GM23338 (cell line): ENCODE results near the gene SSTR5. TPM values are rescaled to one million over a fixed set of nuclear protein-coding genes. Genes with fewer than 3 reads are reported as not detected.

ENCODE experiments used
- ATAC-seq: fragments of 200-7000 bp; cut with Tn5 transposase; 3 replicates; pipeline ENCODE4 v1.9.1; 2020
- DNase-seq: peaks from one replicate; pipeline ENCODE4 v3.0.0-alpha.2; 2015; ENCODE audit warnings: low spot score
- H2AFZ ChIP-seq: fragments of 200-600 bp; sonication (generic); 2 replicates; pipeline ENCODE4 v1.8.0; 2016; ENCODE audit warnings: antibody characterized with exemption, mild to moderate bottlenecking, moderate library complexity
- H3F3A ChIP-seq: fragments of 200-600 bp; sonication (generic); replicated peaks from 2 replicates; pipeline ENCODE4 v1.8.0; 2017; ENCODE audit warnings: antibody characterized with exemption, mixed run types, low read depth
- H3K27ac ChIP-seq: fragments of 200-600 bp; sonication (generic); 2 replicates; pipeline ENCODE4 v1.6.1; 2016; ENCODE audit warnings: low read depth
- H3K27me3 ChIP-seq: fragments of 200-600 bp; sonication (generic); 2 replicates; pipeline ENCODE4 v1.8.0; 2016; ENCODE audit warnings: mild to moderate bottlenecking, mixed run types, moderate library complexity; ENCODE audit not compliant: insufficient read depth
- H3K36me3 ChIP-seq: fragments of 200-600 bp; sonication (generic); 2 replicates; pipeline ENCODE4 v1.8.0; 2016; ENCODE audit warnings: mild to moderate bottlenecking; ENCODE audit not compliant: insufficient read depth
- H3K4me1 ChIP-seq: fragments of 200-600 bp; sonication (generic); 2 replicates; pipeline ENCODE4 v1.8.0; 2016; ENCODE audit warnings: mild to moderate bottlenecking, moderate library complexity; ENCODE audit not compliant: insufficient read depth
- H3K4me2 ChIP-seq: fragments of 200-600 bp; sonication (generic); 2 replicates; pipeline ENCODE4 v1.7.1; 2017; ENCODE audit warnings: mixed run types
- H3K4me3 ChIP-seq: fragments of 200-600 bp; sonication (generic); 2 replicates; pipeline ENCODE4 v1.6.1; 2016; ENCODE audit warnings: mixed run types
- H3K79me2 ChIP-seq: fragments of 200-600 bp; sonication (generic); replicated peaks from 2 replicates; pipeline ENCODE4 v1.8.0; 2017; ENCODE audit warnings: mild to moderate bottlenecking; ENCODE audit not compliant: insufficient read depth
- H3K9me2 ChIP-seq: fragments of 200-600 bp; sonication (generic); 2 replicates; pipeline ENCODE4 v1.8.0; 2017; ENCODE audit not compliant: insufficient read depth
- H4K20me1 ChIP-seq: fragments of 200-600 bp; sonication (generic); replicated peaks from 2 replicates; pipeline ENCODE4 v1.8.0; 2017; ENCODE audit warnings: mild to moderate bottlenecking; ENCODE audit not compliant: insufficient read depth
- H3K27ac Mint-ChIP-seq: 2 replicates; pipeline ENCODE4 v1.8.0; 2020; ENCODE audit warnings: inconsistent platforms, mild to moderate bottlenecking, moderate library complexity, mixed read lengths
- H3K27me3 Mint-ChIP-seq: 3 replicates; pipeline ENCODE4 v1.8.0; 2022; ENCODE audit warnings: low read depth, mild to moderate bottlenecking, moderate library complexity, mixed read lengths, inconsistent platforms; ENCODE audit not compliant: insufficient read depth, poor library complexity
- H3K36me3 Mint-ChIP-seq: 3 replicates; pipeline ENCODE4 v1.8.0; 2021; ENCODE audit warnings: low read depth, mild to moderate bottlenecking, inconsistent platforms, moderate library complexity, mixed read lengths
- H3K4me1 Mint-ChIP-seq: 3 replicates; pipeline ENCODE4 v1.8.0; 2020; ENCODE audit warnings: mild to moderate bottlenecking, inconsistent platforms, mixed read lengths
- H3K4me3 Mint-ChIP-seq: 3 replicates; pipeline ENCODE4 v1.8.0; 2021; ENCODE audit warnings: moderate library complexity, mild to moderate bottlenecking, inconsistent platforms, mixed read lengths
- H3K9me3 Mint-ChIP-seq: 3 replicates; pipeline ENCODE4 v1.8.0; 2020; ENCODE audit warnings: moderate library complexity, mild to moderate bottlenecking, inconsistent platforms, mixed read lengths
- CREB1 ChIP-seq: fragments of 250-450 bp; sonication (Bioruptor Pico); IDR thresholded peaks from 2 replicates; pipeline ENCODE4 v1.5.0; 2020; ENCODE audit warnings: low read depth, mild to moderate bottlenecking, moderate library complexity
- EZH2 ChIP-seq: fragments of 200-600 bp; sonication (generic); IDR thresholded peaks from one replicate; pipeline ENCODE4 v1.8.0; 2017; ENCODE audit warnings: antibody characterized with exemption, mild to moderate bottlenecking, low read depth; ENCODE audit not compliant: unreplicated experiment
- EZH2phosphoT487 ChIP-seq: fragments of 200-600 bp; sonication (generic); IDR thresholded peaks from one replicate; pipeline ENCODE4 v1.8.1; 2018; ENCODE audit warnings: antibody characterized with exemption; ENCODE audit not compliant: unreplicated experiment
- JUNB ChIP-seq: IDR thresholded peaks from one replicate; pipeline ENCODE4 v1.6.1; 2016; ENCODE audit warnings: antibody characterized with exemption; ENCODE audit not compliant: unreplicated experiment
- POLR2AphosphoS5 ChIP-seq: IDR thresholded peaks from 2 replicates; pipeline ENCODE4 v1.6.1; 2016; ENCODE audit warnings: antibody characterized with exemption, low read depth
- STAT1 ChIP-seq: IDR thresholded peaks from one replicate; pipeline ENCODE4 v1.6.1; 2016; ENCODE audit warnings: antibody characterized with exemption; ENCODE audit not compliant: unreplicated experiment
- ZNF114 ChIP-seq: fragments of 250-450 bp; sonication (Bioruptor Pico); IDR thresholded peaks from 2 replicates; pipeline ENCODE4 v1.5.0; 2020; ENCODE audit warnings: mild to moderate bottlenecking, moderate library complexity
- polyA plus RNA-seq: library from polyadenylated mRNA; unstranded; fragments of >200 nt; fragmentation: Nextera tagmentation; extraction: Ambion mirVana; gene quantifications from 2 replicates; pipeline ENCODE4 v1.2.1, GENCODE V29; 2016
- total RNA-seq: library from RNA; depleted of rRNA; stranded (reverse); fragments of >200 nt; shearing (Covaris generic); gene quantifications from 2 replicates; pipeline ENCODE4 v1.2.3, GENCODE V29; 2014
- TF ChIP-seq, protein P1 (sequence below): IDR thresholded peaks from one replicate; pipeline ENCODE4 v1.6.1; 2018; ENCODE audit warnings: antibody characterized with exemption; ENCODE audit not compliant: unreplicated experiment
- TF ChIP-seq, protein P2 (sequence below): fragments of 250-450 bp; sonication (Bioruptor Pico); IDR thresholded peaks from 2 replicates; pipeline ENCODE4 v1.5.0; 2020; ENCODE audit warnings: mild to moderate bottlenecking, moderate library complexity
- TF ChIP-seq, protein P3 (sequence below): IDR thresholded peaks from 2 replicates; pipeline ENCODE4 v1.6.1; 2016; ENCODE audit warnings: antibody characterized with exemption
- TF ChIP-seq, protein P4 (sequence below), 2 experiments: fragments of 200-600 bp in 1 of 2; sonication (generic) in 1 of 2; conservative IDR thresholded peaks; 2 replicates each; pipeline versions ENCODE4 v1.5.1 to v1.6.1; 2016 to 2017; ENCODE audit warnings: antibody characterized with exemption in 2 of 2, low read depth in 2 of 2, mild to moderate bottlenecking in 2 of 2, moderate library complexity in 1 of 2

The SSTR5 gene
- total and polyA plus RNA-seq, 2 experiments from 2014 or later, result 0.60 to 1.0 TPM

DNA sequence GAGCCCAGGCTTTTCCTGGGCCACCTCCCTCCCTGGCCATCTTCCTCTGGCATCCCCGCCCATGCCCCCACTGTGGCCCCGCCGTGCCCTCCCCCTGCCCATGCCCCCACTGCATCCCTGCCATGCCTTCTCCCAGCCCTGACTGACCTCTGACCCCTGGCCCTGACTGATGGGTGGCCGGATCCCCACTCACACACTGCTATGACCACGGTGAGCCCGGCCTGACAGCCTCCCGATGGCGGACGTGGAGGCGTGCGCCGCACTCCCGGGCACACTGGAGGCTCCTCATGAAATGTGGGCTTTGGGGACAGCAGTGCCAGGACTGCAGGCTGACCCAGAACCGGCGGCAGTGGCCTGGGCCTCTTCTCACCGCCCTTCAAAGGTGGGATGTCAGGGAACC, 34.1 kb downstream of the SSTR5 start:
- Mint-ChIP-seq H3K4me3 (no peak overlapping the region), H3K4me1 (no peaks in the 10 kb centered on the region), H3K27me3 (peaks cover 8% of the 10 kb centered on the region), H3K36me3 (no peaks in the 10 kb centered on the region), H3K9me3 (no peaks in the 10 kb centered on the region), H3K27ac (no peak overlapping the region)
- H3K27me3 ChIP-seq, result no peaks in the 10 kb centered on the region
- H3K36me3 ChIP-seq, result no peaks in the 10 kb centered on the region
- no peaks in the 10 kb centered on the region for H3K4me1 ChIP-seq
- TF ChIP-seq STAT1, result no peak
- no peak for TF ChIP-seq EZH2phosphoT487
- no peak for TF ChIP-seq JUNB
- TF ChIP-seq ZNF114, result no peak
- TF ChIP-seq CREB1 (CRISPR knock-in tag), result no peak
- TF ChIP-seq POLR2AphosphoS5, result no peak
- TF ChIP-seq EZH2, result no peak
- TF ChIP-seq, protein P1, sequence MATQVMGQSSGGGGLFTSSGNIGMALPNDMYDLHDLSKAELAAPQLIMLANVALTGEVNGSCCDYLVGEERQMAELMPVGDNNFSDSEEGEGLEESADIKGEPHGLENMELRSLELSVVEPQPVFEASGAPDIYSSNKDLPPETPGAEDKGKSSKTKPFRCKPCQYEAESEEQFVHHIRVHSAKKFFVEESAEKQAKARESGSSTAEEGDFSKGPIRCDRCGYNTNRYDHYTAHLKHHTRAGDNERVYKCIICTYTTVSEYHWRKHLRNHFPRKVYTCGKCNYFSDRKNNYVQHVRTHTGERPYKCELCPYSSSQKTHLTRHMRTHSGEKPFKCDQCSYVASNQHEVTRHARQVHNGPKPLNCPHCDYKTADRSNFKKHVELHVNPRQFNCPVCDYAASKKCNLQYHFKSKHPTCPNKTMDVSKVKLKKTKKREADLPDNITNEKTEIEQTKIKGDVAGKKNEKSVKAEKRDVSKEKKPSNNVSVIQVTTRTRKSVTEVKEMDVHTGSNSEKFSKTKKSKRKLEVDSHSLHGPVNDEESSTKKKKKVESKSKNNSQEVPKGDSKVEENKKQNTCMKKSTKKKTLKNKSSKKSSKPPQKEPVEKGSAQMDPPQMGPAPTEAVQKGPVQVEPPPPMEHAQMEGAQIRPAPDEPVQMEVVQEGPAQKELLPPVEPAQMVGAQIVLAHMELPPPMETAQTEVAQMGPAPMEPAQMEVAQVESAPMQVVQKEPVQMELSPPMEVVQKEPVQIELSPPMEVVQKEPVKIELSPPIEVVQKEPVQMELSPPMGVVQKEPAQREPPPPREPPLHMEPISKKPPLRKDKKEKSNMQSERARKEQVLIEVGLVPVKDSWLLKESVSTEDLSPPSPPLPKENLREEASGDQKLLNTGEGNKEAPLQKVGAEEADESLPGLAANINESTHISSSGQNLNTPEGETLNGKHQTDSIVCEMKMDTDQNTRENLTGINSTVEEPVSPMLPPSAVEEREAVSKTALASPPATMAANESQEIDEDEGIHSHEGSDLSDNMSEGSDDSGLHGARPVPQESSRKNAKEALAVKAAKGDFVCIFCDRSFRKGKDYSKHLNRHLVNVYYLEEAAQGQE, result no peak
- TF ChIP-seq, protein P2, sequence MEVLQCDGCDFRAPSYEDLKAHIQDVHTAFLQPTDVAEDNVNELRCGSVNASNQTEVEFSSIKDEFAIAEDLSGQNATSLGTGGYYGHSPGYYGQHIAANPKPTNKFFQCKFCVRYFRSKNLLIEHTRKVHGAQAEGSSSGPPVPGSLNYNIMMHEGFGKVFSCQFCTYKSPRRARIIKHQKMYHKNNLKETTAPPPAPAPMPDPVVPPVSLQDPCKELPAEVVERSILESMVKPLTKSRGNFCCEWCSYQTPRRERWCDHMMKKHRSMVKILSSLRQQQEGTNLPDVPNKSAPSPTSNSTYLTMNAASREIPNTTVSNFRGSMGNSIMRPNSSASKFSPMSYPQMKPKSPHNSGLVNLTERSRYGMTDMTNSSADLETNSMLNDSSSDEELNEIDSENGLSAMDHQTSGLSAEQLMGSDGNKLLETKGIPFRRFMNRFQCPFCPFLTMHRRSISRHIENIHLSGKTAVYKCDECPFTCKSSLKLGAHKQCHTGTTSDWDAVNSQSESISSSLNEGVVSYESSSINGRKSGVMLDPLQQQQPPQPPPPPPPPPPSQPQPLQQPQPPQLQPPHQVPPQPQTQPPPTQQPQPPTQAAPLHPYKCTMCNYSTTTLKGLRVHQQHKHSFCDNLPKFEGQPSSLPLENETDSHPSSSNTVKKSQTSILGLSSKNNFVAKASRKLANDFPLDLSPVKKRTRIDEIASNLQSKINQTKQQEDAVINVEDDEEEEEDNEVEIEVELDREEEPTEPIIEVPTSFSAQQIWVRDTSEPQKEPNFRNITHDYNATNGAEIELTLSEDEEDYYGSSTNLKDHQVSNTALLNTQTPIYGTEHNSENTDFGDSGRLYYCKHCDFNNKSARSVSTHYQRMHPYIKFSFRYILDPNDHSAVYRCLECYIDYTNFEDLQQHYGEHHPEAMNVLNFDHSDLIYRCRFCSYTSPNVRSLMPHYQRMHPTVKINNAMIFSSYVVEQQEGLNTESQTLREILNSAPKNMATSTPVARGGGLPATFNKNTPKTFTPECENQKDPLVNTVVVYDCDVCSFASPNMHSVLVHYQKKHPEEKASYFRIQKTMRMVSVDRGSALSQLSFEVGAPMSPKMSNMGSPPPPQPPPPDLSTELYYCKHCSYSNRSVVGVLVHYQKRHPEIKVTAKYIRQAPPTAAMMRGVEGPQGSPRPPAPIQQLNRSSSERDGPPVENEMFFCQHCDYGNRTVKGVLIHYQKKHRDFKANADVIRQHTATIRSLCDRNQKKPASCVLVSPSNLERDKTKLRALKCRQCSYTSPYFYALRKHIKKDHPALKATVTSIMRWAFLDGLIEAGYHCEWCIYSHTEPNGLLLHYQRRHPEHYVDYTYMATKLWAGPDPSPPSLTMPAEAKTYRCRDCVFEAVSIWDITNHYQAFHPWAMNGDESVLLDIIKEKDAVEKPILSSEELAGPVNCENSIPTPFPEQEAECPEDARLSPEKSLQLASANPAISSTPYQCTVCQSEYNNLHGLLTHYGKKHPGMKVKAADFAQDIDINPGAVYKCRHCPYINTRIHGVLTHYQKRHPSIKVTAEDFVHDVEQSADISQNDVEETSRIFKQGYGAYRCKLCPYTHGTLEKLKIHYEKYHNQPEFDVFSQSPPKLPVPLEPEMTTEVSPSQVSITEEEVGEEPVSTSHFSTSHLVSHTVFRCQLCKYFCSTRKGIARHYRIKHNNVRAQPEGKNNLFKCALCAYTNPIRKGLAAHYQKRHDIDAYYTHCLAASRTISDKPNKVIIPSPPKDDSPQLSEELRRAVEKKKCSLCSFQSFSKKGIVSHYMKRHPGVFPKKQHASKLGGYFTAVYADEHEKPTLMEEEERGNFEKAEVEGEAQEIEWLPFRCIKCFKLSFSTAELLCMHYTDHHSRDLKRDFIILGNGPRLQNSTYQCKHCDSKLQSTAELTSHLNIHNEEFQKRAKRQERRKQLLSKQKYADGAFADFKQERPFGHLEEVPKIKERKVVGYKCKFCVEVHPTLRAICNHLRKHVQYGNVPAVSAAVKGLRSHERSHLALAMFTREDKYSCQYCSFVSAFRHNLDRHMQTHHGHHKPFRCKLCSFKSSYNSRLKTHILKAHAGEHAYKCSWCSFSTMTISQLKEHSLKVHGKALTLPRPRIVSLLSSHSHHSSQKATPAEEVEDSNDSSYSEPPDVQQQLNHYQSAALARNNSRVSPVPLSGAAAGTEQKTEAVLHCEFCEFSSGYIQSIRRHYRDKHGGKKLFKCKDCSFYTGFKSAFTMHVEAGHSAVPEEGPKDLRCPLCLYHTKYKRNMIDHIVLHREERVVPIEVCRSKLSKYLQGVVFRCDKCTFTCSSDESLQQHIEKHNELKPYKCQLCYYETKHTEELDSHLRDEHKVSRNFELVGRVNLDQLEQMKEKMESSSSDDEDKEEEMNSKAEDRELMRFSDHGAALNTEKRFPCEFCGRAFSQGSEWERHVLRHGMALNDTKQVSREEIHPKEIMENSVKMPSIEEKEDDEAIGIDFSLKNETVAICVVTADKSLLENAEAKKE (CRISPR knock-in tag), result no peak
- TF ChIP-seq, protein P3, sequence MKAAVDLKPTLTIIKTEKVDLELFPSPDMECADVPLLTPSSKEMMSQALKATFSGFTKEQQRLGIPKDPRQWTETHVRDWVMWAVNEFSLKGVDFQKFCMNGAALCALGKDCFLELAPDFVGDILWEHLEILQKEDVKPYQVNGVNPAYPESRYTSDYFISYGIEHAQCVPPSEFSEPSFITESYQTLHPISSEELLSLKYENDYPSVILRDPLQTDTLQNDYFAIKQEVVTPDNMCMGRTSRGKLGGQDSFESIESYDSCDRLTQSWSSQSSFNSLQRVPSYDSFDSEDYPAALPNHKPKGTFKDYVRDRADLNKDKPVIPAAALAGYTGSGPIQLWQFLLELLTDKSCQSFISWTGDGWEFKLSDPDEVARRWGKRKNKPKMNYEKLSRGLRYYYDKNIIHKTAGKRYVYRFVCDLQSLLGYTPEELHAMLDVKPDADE, result no peak
- TF ChIP-seq, protein P4, sequence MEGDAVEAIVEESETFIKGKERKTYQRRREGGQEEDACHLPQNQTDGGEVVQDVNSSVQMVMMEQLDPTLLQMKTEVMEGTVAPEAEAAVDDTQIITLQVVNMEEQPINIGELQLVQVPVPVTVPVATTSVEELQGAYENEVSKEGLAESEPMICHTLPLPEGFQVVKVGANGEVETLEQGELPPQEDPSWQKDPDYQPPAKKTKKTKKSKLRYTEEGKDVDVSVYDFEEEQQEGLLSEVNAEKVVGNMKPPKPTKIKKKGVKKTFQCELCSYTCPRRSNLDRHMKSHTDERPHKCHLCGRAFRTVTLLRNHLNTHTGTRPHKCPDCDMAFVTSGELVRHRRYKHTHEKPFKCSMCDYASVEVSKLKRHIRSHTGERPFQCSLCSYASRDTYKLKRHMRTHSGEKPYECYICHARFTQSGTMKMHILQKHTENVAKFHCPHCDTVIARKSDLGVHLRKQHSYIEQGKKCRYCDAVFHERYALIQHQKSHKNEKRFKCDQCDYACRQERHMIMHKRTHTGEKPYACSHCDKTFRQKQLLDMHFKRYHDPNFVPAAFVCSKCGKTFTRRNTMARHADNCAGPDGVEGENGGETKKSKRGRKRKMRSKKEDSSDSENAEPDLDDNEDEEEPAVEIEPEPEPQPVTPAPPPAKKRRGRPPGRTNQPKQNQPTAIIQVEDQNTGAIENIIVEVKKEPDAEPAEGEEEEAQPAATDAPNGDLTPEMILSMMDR (conservative IDR thresholded peaks at IDR 0.05; ENCODE audit: low read depth in 2 of 2), result no peak
- H3K4me3 ChIP-seq, result no peak overlapping the region
- no peak overlapping the region for H3K4me2 ChIP-seq
- ATAC-seq (no peak), DNase-seq (no peak)
- no peaks in the 10 kb centered on the region for H3K79me2 ChIP-seq
- no peak overlapping the region for H3K27ac ChIP-seq
- no peak overlapping the region for H2AFZ ChIP-seq
- no peaks in the 10 kb centered on the region for H3F3A ChIP-seq
- no peaks in the 10 kb centered on the region for H3K9me2 ChIP-seq
- H4K20me1 ChIP-seq, result no peaks in the 10 kb centered on the region
